ENCODE results near the gene FLAD1.

The FLAD1 gene

DNA sequence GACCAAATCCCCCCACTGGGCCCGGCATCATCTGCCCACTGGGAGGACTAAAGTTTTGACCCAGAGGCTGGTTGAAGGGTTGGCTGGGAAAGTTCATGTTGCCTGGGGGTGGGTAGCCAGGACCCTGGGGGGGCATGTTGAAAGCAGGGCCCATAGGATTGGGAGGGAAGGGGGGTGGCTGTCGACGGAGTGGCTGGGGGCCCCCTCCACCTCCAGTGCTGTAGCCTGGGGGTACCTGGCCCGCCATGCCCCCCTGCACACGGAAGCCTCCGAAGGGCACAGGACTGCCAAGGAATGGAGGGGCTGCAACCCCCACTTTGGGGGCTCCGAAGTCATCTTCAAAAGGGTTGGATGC is 23.7 kb upstream of the FLAD1 start:
- ATAC-seq = no peak
- Mint-ChIP-seq H3K4me3 (peak overlapping the region; percentile 80), H3K4me1 (peaks cover 66% of the 10 kb centered on the region), H3K27ac (peak overlapping the region; percentile 23), H3K9me3 (no peaks in the 10 kb centered on the region), H3K36me3 (peaks cover 69% of the 10 kb centered on the region)
- DNase-seq (ENCODE audit: low spot score in 2 of 2) = no peak

DNA sequence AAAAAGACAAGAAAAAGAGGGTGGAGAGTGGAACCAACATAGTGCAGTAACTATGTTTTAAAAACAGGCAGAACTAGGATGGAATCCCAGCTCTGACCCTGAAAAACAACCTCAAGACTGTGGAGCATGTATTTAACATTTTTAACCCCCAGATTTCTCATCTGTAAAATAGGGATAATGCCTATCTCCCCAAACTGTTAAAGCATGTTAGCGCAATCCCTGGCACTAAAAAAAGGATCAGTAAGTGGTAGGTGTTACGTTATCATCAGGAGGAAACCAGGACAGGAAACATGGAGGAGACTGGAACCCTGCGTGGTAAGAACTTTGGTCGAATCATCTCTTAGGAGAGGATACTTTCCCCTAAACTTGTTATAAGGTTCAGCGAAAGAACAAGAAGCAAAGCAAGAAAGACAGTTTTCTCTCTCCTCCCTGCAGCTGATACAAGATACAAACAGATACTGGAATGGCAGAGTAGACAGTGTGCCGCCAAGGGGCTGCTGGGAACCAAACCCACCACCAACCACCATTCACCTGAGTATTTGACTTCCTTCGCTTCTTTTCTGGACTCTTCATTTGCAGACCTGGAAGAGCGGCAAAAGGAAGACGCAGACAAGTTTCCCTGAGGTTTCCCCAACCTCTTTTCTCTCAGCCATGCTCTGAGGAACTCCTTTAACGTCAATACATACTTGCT is 22.6 kb upstream of the FLAD1 start:
- Mint-ChIP-seq H3K4me1 (peaks cover 61% of the 10 kb centered on the region), H3K4me3 (peak overlapping the region; percentile 80), H3K27ac (peak overlapping the region; percentile 81), H3K9me3 (no peaks in the 10 kb centered on the region), H3K36me3 (peaks cover 72% of the 10 kb centered on the region)
- DNase-seq (ENCODE audit: low spot score in 2 of 2) (no peak), ATAC-seq (no peak)

GRCh38 chr1:154961207-154962155 is 21.7 kb upstream of the FLAD1 start, which contains the start of gene PYGO2:
Gene PYGO2 (minus strand): TSS chr1:154961782. CDS start chr1:154961576, 206 bp downstream.
- DNase-seq (ENCODE audit: low spot score in 2 of 2) (peak; percentile 79 to 92), ATAC-seq (peak; percentile 89)
- Mint-ChIP-seq H3K4me3 (peak within 1 kb of the TSS; percentile 80), H3K4me1 (peaks cover 54% of the 10 kb centered on the region), H3K36me3 (peaks cover 75% of the 10 kb centered on the region), H3K9me3 (no peaks in the 10 kb centered on the region), H3K27ac (peak within 1 kb of the TSS; percentile 81)

DNA sequence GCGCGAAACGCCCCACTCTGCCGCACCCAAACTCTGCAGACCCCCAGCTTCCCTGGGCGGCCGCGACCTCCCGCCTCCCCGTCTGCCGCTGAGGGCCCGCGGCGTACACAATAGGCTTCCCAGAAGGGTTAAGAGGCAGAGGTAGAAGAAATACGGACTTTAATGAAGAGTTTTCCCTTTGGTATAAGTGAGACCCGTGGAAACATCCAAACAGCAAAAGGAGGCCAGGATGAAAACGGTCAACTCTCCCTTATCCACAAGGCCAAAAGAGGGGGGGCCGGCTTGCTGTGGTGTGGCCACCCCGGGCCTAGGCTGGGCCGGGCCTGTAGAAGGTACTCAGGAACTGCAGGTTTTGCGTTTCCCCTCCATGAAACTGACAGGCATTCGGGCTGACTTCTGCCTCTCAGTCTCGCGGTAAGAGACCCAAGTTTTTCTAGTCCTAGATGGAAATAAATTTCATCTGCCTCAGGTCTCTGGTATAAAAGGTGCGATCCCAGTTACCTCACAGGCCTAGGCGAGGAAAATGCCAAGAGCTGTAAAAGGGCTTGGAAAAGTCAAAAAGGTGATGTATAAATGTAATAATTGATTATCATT is 20.9 kb upstream of the FLAD1 start:
- peak overlapping the region; percentile 80 for H3K4me3 Mint-ChIP-seq
- no peaks in the 10 kb centered on the region for H3K9me3 Mint-ChIP-seq
- H3K4me1 Mint-ChIP-seq = peaks cover 47% of the 10 kb centered on the region
- H3K36me3 Mint-ChIP-seq = peaks cover 81% of the 10 kb centered on the region
- H3K27ac Mint-ChIP-seq = peak overlapping the region; percentile 81
- DNase-seq (ENCODE audit: low spot score in 2 of 2) (no peak), ATAC-seq (peak; percentile 20)

GRCh38 chr1:154962795-154963330 is 20.3 kb upstream of the FLAD1 start:
- Mint-ChIP-seq H3K36me3 (peaks cover 81% of the 10 kb centered on the region), H3K4me1 (peaks cover 52% of the 10 kb centered on the region), H3K4me3 (peak overlapping the region; percentile 80), H3K9me3 (no peaks in the 10 kb centered on the region), H3K27ac (peak overlapping the region; percentile 81)
- DNase-seq (ENCODE audit: low spot score in 2 of 2) (no peak), ATAC-seq (no peak)

DNA sequence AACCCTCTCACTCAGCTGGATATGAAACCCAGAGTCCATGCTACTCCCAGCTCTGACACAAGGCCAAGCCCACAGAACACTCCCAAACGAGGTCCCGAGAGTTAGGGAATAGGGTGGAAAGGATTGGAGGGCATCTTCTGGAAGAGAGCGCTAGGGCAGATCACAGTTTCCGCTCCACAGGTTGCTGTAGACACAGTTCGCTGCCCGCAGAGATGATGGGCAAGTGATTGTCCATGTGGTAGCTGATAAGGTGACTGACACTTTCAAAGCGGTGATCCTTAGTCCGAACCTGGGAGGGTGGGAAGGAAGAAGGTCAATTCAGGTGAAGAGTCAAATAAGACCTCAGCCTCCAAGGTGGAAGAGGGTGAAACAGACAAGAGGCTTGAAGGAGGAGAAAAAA is 19.5 kb upstream of the FLAD1 start:
- DNase-seq (ENCODE audit: low spot score in 2 of 2) (no peak), ATAC-seq (no peak)
- Mint-ChIP-seq H3K27ac (peak overlapping the region; percentile 30), H3K4me1 (peaks cover 60% of the 10 kb centered on the region), H3K9me3 (no peaks in the 10 kb centered on the region), H3K36me3 (peaks cover 81% of the 10 kb centered on the region), H3K4me3 (no peak overlapping the region)

DNA sequence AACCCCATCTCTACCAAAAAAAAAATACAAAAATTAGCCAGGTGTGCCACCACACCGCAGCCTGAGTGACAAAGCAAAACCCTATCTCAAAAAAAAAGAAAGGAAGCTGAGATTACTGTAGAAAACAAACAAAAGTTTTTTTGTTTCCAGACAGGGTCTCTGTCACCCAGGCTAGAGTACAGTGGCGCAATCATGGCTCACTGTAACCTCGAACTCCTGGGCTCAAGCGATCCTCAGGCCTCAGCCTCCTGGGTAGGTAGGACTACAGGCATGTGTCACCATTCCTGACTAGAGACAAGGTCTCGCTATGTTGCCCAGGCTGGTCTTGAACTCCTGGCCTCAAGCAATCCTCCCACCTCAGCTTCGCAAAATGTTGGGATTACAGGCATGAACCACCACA is 18.8 kb upstream of the FLAD1 start:
- Mint-ChIP-seq H3K36me3 (peaks cover 82% of the 10 kb centered on the region), H3K4me1 (peaks cover 66% of the 10 kb centered on the region), H3K4me3 (no peak overlapping the region), H3K9me3 (no peaks in the 10 kb centered on the region), H3K27ac (peak overlapping the region; percentile 30)
- DNase-seq (ENCODE audit: low spot score in 2 of 2) (no peak), ATAC-seq (no peak)

- Mint-ChIP-seq H3K36me3 (peaks cover 81% of the 10 kb centered on the region), H3K9me3 (no peaks in the 10 kb centered on the region), H3K4me3 (no peak overlapping the region), H3K27ac (peak overlapping the region; percentile 52), H3K4me1 (peaks cover 60% of the 10 kb centered on the region)
- ATAC-seq (no peak), DNase-seq (ENCODE audit: low spot score in 2 of 2) (no peak)
These were observed 17.0 kb upstream of the FLAD1 start for GRCh38 chr1:154966111-154966510.

DNA sequence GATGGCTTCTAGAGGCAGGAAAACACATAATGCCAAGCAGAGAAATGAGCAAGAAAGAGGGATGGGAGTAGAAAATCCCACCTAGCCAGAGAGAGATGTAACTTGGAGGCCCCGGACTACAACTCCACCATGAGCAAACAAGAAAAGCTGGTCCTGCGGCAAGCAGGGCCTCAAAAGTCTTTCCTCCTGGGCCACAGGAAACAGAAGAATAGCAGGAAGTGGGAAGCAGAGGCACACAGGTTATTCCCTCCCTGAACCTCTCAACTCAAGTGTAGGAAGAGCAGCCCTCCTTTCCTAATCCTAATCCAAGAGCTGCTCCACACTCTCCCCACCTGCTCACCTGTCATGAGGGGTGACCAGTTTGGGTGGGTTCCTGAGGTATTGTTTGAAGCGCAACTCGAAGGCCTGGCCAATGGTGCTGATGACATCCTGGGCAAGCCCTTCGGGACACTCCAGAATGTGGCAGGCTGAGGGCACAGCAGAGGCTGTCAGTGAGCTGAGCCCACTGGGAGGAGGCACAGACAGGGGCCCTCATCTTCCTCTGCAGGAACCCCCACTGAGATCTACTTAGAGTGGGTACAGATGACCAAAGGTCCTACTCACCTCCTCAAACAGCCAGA is 15.7 kb upstream of the FLAD1 start:
- H3K9me3 Mint-ChIP-seq = no peaks in the 10 kb centered on the region
- H3K4me1 Mint-ChIP-seq = peaks cover 69% of the 10 kb centered on the region
- ATAC-seq (no peak), DNase-seq (ENCODE audit: low spot score in 2 of 2) (no peak)
- peaks cover 75% of the 10 kb centered on the region for H3K36me3 Mint-ChIP-seq
- peak overlapping the region; percentile 93 for H3K27ac Mint-ChIP-seq
- no peak overlapping the region for H3K4me3 Mint-ChIP-seq

DNA sequence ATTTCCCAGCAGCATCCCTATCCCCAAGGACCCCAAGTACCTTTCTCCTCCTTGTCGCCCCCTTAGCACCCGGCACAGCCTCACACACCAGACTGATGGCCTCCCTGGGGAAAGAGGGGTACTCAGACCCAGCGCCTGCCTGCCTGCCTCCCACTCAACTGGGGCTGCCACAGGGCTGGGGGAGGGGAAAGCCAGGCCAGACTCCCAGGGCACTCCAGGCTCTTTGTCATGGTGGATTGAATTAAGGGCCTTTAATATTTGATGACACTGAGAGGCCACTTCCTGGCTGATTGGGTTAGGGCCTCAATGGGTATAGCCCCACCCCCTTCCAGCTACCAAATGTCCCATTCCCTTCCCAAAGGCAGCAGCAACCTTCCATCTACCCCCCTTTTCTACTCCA is 14.4 kb upstream of the FLAD1 start:
- peaks cover 62% of the 10 kb centered on the region for H3K36me3 Mint-ChIP-seq
- no peak for DNase-seq (ENCODE audit: low spot score in 2 of 2)
- peak overlapping the region; percentile 93 for H3K27ac Mint-ChIP-seq
- H3K4me3 Mint-ChIP-seq = no peak overlapping the region
- peaks cover 64% of the 10 kb centered on the region for H3K4me1 Mint-ChIP-seq
- no peak for ATAC-seq
- H3K9me3 Mint-ChIP-seq = no peaks in the 10 kb centered on the region

DNA sequence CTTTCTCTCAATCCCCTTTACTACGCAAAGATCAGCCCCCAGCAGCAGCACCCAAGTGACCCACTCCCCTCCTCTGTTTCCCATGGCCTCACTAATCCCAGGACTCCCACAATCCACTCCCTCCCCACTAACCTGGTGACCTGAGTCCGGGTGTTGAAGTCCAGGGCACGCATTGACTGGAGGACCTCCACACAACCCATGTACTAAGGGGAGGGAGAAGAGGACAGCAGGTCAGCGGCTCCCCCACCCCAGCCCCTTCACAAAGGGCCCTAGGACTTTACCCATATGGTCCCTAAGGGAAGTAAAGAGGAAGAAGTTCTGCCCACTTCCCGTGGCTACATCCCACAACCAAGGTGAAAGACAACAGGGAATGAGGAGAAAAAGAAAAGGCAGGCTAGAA is 13.9 kb upstream of the FLAD1 start:
- peaks cover 59% of the 10 kb centered on the region for H3K36me3 Mint-ChIP-seq
- DNase-seq (ENCODE audit: low spot score in 2 of 2) = no peak
- H3K4me3 Mint-ChIP-seq = no peak overlapping the region
- peak overlapping the region; percentile 93 for H3K27ac Mint-ChIP-seq
- H3K9me3 Mint-ChIP-seq = no peaks in the 10 kb centered on the region
- peaks cover 59% of the 10 kb centered on the region for H3K4me1 Mint-ChIP-seq
- no peak for ATAC-seq

DNA sequence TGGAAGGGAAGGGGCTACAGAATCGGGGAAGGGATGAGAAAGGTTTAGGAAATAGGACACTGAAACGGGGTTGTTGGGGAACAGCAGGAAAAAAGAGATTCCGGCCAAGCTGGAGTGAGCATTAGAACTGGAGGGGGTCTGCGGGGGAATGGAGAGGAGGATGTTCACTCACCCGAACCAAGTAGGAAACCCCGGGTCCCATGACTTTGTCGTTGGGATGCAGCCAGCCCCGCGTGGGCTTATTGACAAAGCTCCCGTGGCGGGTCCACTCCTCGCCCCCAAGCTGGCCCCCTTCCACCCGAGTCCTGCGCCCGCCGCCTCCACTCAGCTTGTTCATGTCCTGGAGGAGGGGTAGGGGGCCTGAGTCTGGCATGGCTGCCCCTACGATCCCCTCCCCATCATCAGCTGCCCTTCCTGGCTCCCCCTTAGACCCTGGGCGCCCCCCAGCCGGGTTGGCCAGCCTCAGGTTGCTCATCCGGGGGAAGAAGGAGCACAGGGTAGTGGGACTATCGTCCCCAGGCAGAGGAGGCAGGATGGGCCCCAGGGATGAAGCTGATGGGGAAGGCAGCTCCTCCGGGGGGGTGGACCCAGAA is 13.2 kb upstream of the FLAD1 start:
- Mint-ChIP-seq H3K4me3 (no peak overlapping the region), H3K27ac (peak overlapping the region; percentile 93), H3K4me1 (peaks cover 59% of the 10 kb centered on the region), H3K9me3 (no peaks in the 10 kb centered on the region), H3K36me3 (peaks cover 54% of the 10 kb centered on the region)
- no peak for ATAC-seq
- DNase-seq (ENCODE audit: low spot score in 2 of 2) = no peak

- ATAC-seq (no peak), DNase-seq (ENCODE audit: low spot score in 2 of 2) (no peak)
- Mint-ChIP-seq H3K27ac (peak within 1 kb of the TSS; percentile 93), H3K4me3 (peak within 1 kb of the TSS; percentile 43), H3K9me3 (no peaks in the 10 kb centered on the region), H3K36me3 (peaks cover 45% of the 10 kb centered on the region), H3K4me1 (peaks cover 51% of the 10 kb centered on the region)
These were observed 12.4 kb upstream of the FLAD1 start, which contains the start of gene SHC1 for GRCh38 chr1:154970631-154971340. Gene SHC1 (minus strand): TSS chr1:154970747. CDS start chr1:154970526, 221 bp downstream.

All from stimulated activated effector memory CD8-positive, alpha-beta T cell treated with anti-CD3 and anti-CD28 coated beads, Interleukin-12 subunit alpha, Interleukin-12 subunit beta, amount 100 ng/mL, for 72 hours (primary cell).